ENCODE data around the gene OR2H1.

- TF ChIP-seq, protein P1, sequence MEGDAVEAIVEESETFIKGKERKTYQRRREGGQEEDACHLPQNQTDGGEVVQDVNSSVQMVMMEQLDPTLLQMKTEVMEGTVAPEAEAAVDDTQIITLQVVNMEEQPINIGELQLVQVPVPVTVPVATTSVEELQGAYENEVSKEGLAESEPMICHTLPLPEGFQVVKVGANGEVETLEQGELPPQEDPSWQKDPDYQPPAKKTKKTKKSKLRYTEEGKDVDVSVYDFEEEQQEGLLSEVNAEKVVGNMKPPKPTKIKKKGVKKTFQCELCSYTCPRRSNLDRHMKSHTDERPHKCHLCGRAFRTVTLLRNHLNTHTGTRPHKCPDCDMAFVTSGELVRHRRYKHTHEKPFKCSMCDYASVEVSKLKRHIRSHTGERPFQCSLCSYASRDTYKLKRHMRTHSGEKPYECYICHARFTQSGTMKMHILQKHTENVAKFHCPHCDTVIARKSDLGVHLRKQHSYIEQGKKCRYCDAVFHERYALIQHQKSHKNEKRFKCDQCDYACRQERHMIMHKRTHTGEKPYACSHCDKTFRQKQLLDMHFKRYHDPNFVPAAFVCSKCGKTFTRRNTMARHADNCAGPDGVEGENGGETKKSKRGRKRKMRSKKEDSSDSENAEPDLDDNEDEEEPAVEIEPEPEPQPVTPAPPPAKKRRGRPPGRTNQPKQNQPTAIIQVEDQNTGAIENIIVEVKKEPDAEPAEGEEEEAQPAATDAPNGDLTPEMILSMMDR (IDR thresholded peaks at IDR 0.05; ENCODE audit: low read depth, low read length), result no peak
- TF ChIP-seq POLR2A (IDR thresholded peaks at IDR 0.05; ENCODE audit: extremely low read depth, insufficient read length) (no peak), MYC (IDR thresholded peaks at IDR 0.05; ENCODE audit: low read depth, low read length) (no peak)
Measured at GRCh38 chr6:29506446-29507067, 49.6 kb downstream of the OR2H1 start.
